ENCODE data around the gene GATM. TPM values are rescaled to one million over a fixed set of nuclear protein-coding genes. Genes with fewer than 3 reads are reported as not detected.
"Not testable (repeated sequence)": the region's sequence is repeated elsewhere in the genome, so short reads cannot be mapped to it uniquely, and the experiment has no call there.

The GATM gene
- total and polyA plus RNA-seq, 2 donors, result 19.3 to 40.2 TPM

DNA sequence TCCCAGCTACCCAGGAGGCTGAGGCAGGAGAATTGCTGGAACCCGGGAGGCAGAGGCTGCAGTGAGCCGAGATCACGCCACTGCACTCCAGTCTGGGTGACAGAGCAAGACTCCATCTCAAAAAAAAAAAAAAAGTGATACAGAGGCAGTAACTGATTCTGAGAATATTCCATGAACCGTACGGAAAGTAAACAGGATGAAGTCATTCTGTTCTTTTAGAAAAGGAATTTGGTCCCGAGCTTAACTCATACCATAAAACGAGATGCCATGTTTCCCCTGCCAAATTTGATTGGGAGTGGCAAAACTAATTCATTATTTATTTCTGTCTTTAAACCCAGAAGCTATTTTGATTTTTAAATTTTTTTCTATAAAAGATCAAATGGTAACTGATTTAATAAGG lies 11.1 kb downstream of the GATM start:
- not testable (repeated sequence) for H3K36me3 ChIP-seq (ENCODE audit: control insufficient read depth in 2 of 2, insufficient read depth in 2 of 2, low read length in 1 of 2); DNase-seq (ENCODE audit: low read depth in 6 of 9, low spot score in 9 of 9); H3K9me3 ChIP-seq (ENCODE audit: control insufficient read depth in 2 of 2, insufficient read depth in 1 of 2, low read length in 1 of 2); H3K4me1 ChIP-seq (ENCODE audit: control insufficient read depth in 2 of 2, insufficient read depth in 2 of 2, low read length in 2 of 2); H3K4me3 ChIP-seq (ENCODE audit: low read length in 2 of 2); H3K27ac ChIP-seq (ENCODE audit: low read depth in 1 of 2, low read length in 1 of 2); H3K27me3 ChIP-seq (ENCODE audit: control insufficient read depth in 2 of 2, insufficient read depth in 1 of 2, low read length in 1 of 2)
- WGBS, result 94% methylated on average over 7 of the region's 7 CpGs

DNA sequence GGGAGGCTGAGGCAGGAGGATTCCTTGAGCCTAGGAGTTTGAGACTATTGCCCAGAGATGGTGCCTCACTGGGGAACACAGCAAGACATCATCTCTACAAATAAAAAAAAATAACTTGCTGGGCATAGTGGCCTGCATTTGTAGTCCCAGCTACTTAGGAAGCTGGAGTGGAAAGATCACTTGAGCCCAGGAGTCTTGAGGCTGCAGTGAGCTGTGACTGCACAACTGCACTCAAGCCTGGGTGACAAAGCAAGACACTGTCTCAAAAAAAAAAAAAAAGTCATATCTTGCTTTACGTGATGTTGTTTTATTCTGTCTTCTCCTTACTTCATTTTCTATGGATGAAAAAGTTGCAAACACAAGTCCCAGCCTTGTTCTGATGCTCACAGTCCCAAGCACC lies 14.1 kb downstream of the GATM start:
- no peak for DNase-seq (ENCODE audit: low read depth in 6 of 9, low spot score in 9 of 9)
- Histone ChIP-seq H3K27me3 (ENCODE audit: control insufficient read depth in 2 of 2, insufficient read depth in 1 of 2, low read length in 1 of 2) (no peaks in the 10 kb centered on the region), H3K4me1 (ENCODE audit: control insufficient read depth in 2 of 2, insufficient read depth in 2 of 2, low read length in 2 of 2) (no peaks in the 10 kb centered on the region), H3K4me3 (ENCODE audit: low read length in 2 of 2) (no peak overlapping the region), H3K36me3 (ENCODE audit: control insufficient read depth in 2 of 2, insufficient read depth in 2 of 2, low read length in 1 of 2) (no peaks in the 10 kb centered on the region), H3K27ac (ENCODE audit: low read depth in 1 of 2, low read length in 1 of 2) (no peak overlapping the region), H3K9me3 (ENCODE audit: control insufficient read depth in 2 of 2, insufficient read depth in 1 of 2, low read length in 1 of 2) (no peaks in the 10 kb centered on the region)
- WGBS, result 91% methylated on average over 1 of the region's 1 CpG

DNA sequence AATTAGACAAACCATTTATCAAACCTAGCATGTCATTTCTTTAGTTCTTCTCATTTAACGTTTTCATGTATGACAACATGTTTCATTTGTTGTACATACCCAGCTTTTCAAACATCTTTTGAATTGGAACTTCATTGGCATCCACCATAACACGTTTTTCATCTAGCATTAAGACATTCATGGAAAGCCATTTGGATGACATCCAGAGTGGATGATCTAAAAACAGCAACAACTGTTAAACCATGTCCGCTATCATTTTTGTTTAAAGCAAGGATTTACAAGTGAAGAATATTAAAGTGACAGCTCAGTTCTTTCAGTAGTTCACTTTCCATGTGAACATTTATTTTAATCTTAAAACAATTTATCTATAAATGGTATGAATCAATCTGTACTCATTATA lies 14.5 kb downstream of the GATM start:
- H3K9me3 ChIP-seq (ENCODE audit: control insufficient read depth in 2 of 2, insufficient read depth in 1 of 2, low read length in 1 of 2), result no peaks in the 10 kb centered on the region
- H3K4me1 ChIP-seq (ENCODE audit: control insufficient read depth in 2 of 2, insufficient read depth in 2 of 2, low read length in 2 of 2), result no peaks in the 10 kb centered on the region
- no peaks in the 10 kb centered on the region for H3K36me3 ChIP-seq (ENCODE audit: control insufficient read depth in 2 of 2, insufficient read depth in 2 of 2, low read length in 1 of 2)
- H3K27me3 ChIP-seq (ENCODE audit: control insufficient read depth in 2 of 2, insufficient read depth in 1 of 2, low read length in 1 of 2), result no peaks in the 10 kb centered on the region
- DNase-seq (ENCODE audit: low read depth in 6 of 9, low spot score in 9 of 9), result no peak
- 91% methylated on average over 3 of the region's 3 CpGs for WGBS
- H3K27ac ChIP-seq (ENCODE audit: low read depth in 1 of 2, low read length in 1 of 2), result no peak overlapping the region
- no peak overlapping the region for H3K4me3 ChIP-seq (ENCODE audit: low read length in 2 of 2)

DNA sequence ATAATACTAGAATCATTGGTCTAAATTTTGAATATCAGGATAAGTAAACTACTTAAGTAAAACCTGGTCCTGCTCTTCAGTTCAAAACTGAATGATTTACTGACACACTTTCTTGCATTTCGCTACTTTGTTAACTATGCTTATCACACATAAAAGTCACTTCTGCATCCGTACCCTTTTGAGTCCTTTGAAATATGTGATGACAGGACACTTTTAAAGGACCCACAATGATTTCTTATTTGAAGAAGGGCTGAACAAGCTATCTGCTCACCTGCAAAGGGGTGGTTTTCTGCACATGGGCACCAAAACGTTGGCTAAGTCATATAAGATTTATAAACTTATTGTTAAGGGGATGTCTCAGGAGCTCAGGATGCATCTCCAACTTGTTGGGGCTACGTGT lies 15.0 kb downstream of the GATM start:
- no peaks in the 10 kb centered on the region for H3K9me3 ChIP-seq (ENCODE audit: control insufficient read depth in 2 of 2, insufficient read depth in 1 of 2, low read length in 1 of 2)
- no peak overlapping the region for H3K27ac ChIP-seq (ENCODE audit: low read depth in 1 of 2, low read length in 1 of 2)
- DNase-seq (ENCODE audit: low read depth in 6 of 9, low spot score in 9 of 9), result no peak
- 95% methylated on average over 4 of the region's 4 CpGs for WGBS
- H3K4me3 ChIP-seq (ENCODE audit: low read length in 2 of 2), result no peak overlapping the region
- H3K4me1 ChIP-seq (ENCODE audit: control insufficient read depth in 2 of 2, insufficient read depth in 2 of 2, low read length in 2 of 2), result no peaks in the 10 kb centered on the region
- H3K27me3 ChIP-seq (ENCODE audit: control insufficient read depth in 2 of 2, insufficient read depth in 1 of 2, low read length in 1 of 2), result no peaks in the 10 kb centered on the region
- no peaks in the 10 kb centered on the region for H3K36me3 ChIP-seq (ENCODE audit: control insufficient read depth in 2 of 2, insufficient read depth in 2 of 2, low read length in 1 of 2)

DNA sequence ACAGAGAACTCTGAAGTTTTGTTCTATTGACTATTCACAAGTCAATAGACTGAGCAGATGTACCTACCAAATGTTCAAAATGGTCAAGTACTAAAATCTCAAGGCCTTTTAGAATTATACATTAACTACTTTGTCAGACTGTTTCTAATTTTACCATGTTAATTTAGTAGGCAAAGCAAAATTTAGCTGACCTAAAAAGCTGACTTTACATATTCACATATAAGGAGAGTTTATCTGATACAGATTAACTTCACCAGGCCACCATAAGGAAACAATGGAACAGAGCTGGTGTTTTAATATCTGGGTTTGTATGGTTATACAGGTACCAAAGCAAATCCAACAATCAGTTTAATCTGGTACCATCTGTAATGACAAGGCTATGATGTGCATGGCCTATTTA lies 15.9 kb downstream of the GATM start:
- Histone ChIP-seq H3K9me3 (ENCODE audit: control insufficient read depth in 2 of 2, insufficient read depth in 1 of 2, low read length in 1 of 2) (no peaks in the 10 kb centered on the region), H3K27me3 (ENCODE audit: control insufficient read depth in 2 of 2, insufficient read depth in 1 of 2, low read length in 1 of 2) (no peaks in the 10 kb centered on the region), H3K36me3 (ENCODE audit: control insufficient read depth in 2 of 2, insufficient read depth in 2 of 2, low read length in 1 of 2) (no peaks in the 10 kb centered on the region), H3K4me3 (ENCODE audit: low read length in 2 of 2) (no peak overlapping the region), H3K27ac (ENCODE audit: low read depth in 1 of 2, low read length in 1 of 2) (no peak overlapping the region), H3K4me1 (ENCODE audit: control insufficient read depth in 2 of 2, insufficient read depth in 2 of 2, low read length in 2 of 2) (no peaks in the 10 kb centered on the region)
- DNase-seq (ENCODE audit: low read depth in 6 of 9, low spot score in 9 of 9), result no peak

DNA sequence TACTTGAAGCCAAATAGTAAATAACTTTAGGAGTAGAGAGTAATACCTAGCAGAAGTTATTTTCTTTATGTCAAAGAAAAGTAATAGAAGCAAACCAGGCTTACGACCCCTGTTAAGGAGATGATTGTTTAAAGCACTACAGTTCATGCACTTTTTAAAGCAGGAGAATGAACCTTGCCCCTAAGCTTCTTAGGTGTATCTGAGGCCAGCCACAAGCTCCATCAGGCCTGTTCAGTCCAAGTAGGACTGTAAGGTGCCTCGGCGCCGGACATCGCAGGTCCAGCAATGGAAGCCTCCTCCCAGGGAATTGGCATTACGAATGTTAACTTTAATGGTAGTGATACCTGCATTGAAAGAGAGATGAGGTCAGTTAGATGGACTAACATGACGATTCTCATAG lies 16.5 kb downstream of the GATM start:
- Histone ChIP-seq H3K27ac (ENCODE audit: low read depth in 1 of 2, low read length in 1 of 2) (no peak overlapping the region), H3K4me1 (ENCODE audit: control insufficient read depth in 2 of 2, insufficient read depth in 2 of 2, low read length in 2 of 2) (no peaks in the 10 kb centered on the region), H3K9me3 (ENCODE audit: control insufficient read depth in 2 of 2, insufficient read depth in 1 of 2, low read length in 1 of 2) (no peaks in the 10 kb centered on the region), H3K36me3 (ENCODE audit: control insufficient read depth in 2 of 2, insufficient read depth in 2 of 2, low read length in 1 of 2) (no peaks in the 10 kb centered on the region), H3K27me3 (ENCODE audit: control insufficient read depth in 2 of 2, insufficient read depth in 1 of 2, low read length in 1 of 2) (no peaks in the 10 kb centered on the region), H3K4me3 (ENCODE audit: low read length in 2 of 2) (no peak overlapping the region)
- DNase-seq (ENCODE audit: low read depth in 6 of 9, low spot score in 9 of 9), result no peak
- 98% methylated on average over 7 of the region's 7 CpGs for WGBS

DNA sequence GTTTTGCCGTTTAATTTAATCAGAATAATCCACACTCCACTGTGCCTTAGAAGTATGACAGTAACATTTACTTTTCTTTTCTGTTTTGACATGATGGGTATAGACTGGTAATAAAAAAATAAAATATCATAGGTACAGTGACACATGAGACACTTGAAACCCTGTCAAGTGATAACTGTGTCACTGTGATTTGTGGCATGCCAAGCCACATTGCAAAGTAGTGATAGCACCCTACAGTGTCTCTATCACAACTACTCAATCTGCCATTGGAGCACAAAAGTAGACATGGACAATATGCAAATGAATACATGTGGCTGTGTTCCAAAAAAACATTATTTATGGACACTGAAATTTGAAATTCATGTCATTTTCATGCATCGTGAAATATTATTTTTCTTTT lies 22.5 kb downstream of the GATM start:
- no peaks in the 10 kb centered on the region for H3K36me3 ChIP-seq (ENCODE audit: control insufficient read depth in 2 of 2, insufficient read depth in 2 of 2, low read length in 1 of 2)
- no peaks in the 10 kb centered on the region for H3K9me3 ChIP-seq (ENCODE audit: control insufficient read depth in 2 of 2, insufficient read depth in 1 of 2, low read length in 1 of 2)
- 98% methylated on average over 2 of the region's 2 CpGs for WGBS
- H3K4me1 ChIP-seq (ENCODE audit: control insufficient read depth in 2 of 2, insufficient read depth in 2 of 2, low read length in 2 of 2), result no peaks in the 10 kb centered on the region
- no peak overlapping the region for H3K4me3 ChIP-seq (ENCODE audit: low read length in 2 of 2)
- no peak for DNase-seq (ENCODE audit: low read depth in 6 of 9, low spot score in 9 of 9)
- H3K27ac ChIP-seq (ENCODE audit: low read depth in 1 of 2, low read length in 1 of 2), result no peak overlapping the region
- no peaks in the 10 kb centered on the region for H3K27me3 ChIP-seq (ENCODE audit: control insufficient read depth in 2 of 2, insufficient read depth in 1 of 2, low read length in 1 of 2)

DNA sequence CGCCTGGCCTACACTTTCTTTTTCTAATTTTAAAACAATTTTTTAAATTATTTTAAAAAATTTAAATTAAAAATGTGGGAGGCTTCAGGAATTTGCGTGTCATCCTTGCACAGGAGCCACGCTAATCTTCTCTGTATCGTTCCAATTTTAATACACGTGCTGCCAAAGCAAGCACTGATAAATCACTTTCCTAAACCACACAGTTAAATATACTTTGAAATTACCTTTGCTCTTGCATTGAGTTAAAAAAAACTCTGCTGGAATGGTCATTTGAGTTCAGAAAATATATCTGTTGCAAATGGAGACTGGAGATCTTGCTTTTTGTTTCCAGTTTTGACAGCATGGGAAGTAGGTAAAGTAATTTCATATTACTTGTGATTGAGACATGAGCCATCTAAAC lies 23.6 kb downstream of the GATM start:
- H3K36me3 ChIP-seq (ENCODE audit: control insufficient read depth in 2 of 2, insufficient read depth in 2 of 2, low read length in 1 of 2), result no peaks in the 10 kb centered on the region
- H3K27ac ChIP-seq (ENCODE audit: low read depth in 1 of 2, low read length in 1 of 2), result no peak overlapping the region
- H3K4me1 ChIP-seq (ENCODE audit: control insufficient read depth in 2 of 2, insufficient read depth in 2 of 2, low read length in 2 of 2), result no peaks in the 10 kb centered on the region
- H3K9me3 ChIP-seq (ENCODE audit: control insufficient read depth in 2 of 2, insufficient read depth in 1 of 2, low read length in 1 of 2), result no peaks in the 10 kb centered on the region
- no peaks in the 10 kb centered on the region for H3K27me3 ChIP-seq (ENCODE audit: control insufficient read depth in 2 of 2, insufficient read depth in 1 of 2, low read length in 1 of 2)
- 98% methylated on average over 5 of the region's 5 CpGs for WGBS
- no peak for DNase-seq (ENCODE audit: low read depth in 6 of 9, low spot score in 9 of 9)
- H3K4me3 ChIP-seq (ENCODE audit: low read length in 2 of 2), result no peak overlapping the region

DNA sequence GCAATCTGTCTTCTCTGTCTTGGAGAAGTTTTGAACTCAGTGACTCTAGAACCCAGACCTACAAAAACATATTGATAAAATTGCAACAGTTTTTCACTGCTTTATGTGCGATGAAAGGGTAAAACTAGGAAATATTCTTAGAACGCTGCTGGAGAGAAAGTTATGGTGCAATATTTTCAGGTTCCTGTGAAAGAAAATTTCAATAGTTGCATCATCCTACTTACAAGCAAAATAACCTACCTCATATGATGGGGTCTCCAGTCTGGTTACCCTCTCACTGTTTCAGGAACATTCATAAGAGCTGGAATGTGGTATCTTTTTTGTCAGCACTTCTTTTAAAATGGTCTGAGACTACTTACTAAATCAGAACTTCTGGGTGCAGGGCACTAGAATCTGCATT lies 27.1 kb downstream of the GATM start:
- Histone ChIP-seq H3K36me3 (ENCODE audit: control insufficient read depth in 2 of 2, insufficient read depth in 2 of 2, low read length in 1 of 2) (no peaks in the 10 kb centered on the region), H3K4me1 (ENCODE audit: control insufficient read depth in 2 of 2, insufficient read depth in 2 of 2, low read length in 2 of 2) (no peaks in the 10 kb centered on the region), H3K4me3 (ENCODE audit: low read length in 2 of 2) (no peak overlapping the region), H3K27me3 (ENCODE audit: control insufficient read depth in 2 of 2, insufficient read depth in 1 of 2, low read length in 1 of 2) (no peaks in the 10 kb centered on the region), H3K27ac (ENCODE audit: low read depth in 1 of 2, low read length in 1 of 2) (no peak overlapping the region), H3K9me3 (ENCODE audit: control insufficient read depth in 2 of 2, insufficient read depth in 1 of 2, low read length in 1 of 2) (no peaks in the 10 kb centered on the region)
- WGBS, result 97% methylated on average over 2 of the region's 2 CpGs
- no peak for DNase-seq (ENCODE audit: low read depth in 6 of 9, low spot score in 9 of 9)

DNA sequence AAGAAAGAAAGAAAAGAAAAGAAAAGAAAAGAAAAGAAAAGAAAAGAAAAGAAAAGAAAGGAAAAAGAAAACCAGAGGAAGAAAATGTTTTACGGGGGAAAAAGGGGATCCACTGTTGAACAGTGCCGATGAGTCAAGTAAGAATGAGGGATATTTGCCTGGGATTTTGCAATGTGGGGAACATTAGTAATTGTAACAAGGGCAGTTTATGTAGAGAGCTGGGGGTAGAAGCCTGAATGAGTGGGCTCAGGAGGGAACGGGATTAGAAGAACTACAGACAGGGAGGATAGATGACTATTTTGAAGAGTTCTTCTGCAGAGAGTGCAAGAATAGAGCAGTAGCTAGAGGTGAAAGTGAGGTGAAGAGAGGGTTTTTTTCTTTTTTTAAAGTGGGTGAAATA lies 28.7 kb downstream of the GATM start:
- WGBS, result 98% methylated on average over 3 of the region's 3 CpGs
- Histone ChIP-seq H3K4me1 (ENCODE audit: control insufficient read depth in 2 of 2, insufficient read depth in 2 of 2, low read length in 2 of 2) (no peaks in the 10 kb centered on the region), H3K9me3 (ENCODE audit: control insufficient read depth in 2 of 2, insufficient read depth in 1 of 2, low read length in 1 of 2) (no peaks in the 10 kb centered on the region)

More for the DNA sequence above, 28.7 kb downstream of the GATM start:
- no peak for DNase-seq (ENCODE audit: low read depth in 6 of 9, low spot score in 9 of 9)
- Histone ChIP-seq H3K4me3 (ENCODE audit: low read length in 2 of 2) (no peak overlapping the region), H3K36me3 (ENCODE audit: control insufficient read depth in 2 of 2, insufficient read depth in 2 of 2, low read length in 1 of 2) (no peaks in the 10 kb centered on the region), H3K27me3 (ENCODE audit: control insufficient read depth in 2 of 2, insufficient read depth in 1 of 2, low read length in 1 of 2) (no peaks in the 10 kb centered on the region), H3K27ac (ENCODE audit: low read depth in 1 of 2, low read length in 1 of 2) (no peak overlapping the region)
